Ovary (tissue), 9 donors: ENCODE data around the gene OTOS. TPM values are rescaled to one million over a fixed set of nuclear protein-coding genes. Genes with fewer than 3 reads are reported as not detected.

ENCODE experiments used
- DNase-seq, 5 donors: peaks; one replicate each; pipeline ENCODE4 v3.0.0-alpha.2; 2019 to 2020
- H3K27ac ChIP-seq, 2 donors: fragments of 200-600 bp; one replicate each; pipeline versions ENCODE4 v1.5.1 to v1.8.0; 2019 to 2022
- H3K27me3 ChIP-seq: fragments of 200-600 bp; one replicate; pipeline ENCODE4 v1.8.0; 2022
- H3K36me3 ChIP-seq: fragments of 200-600 bp; sonication (generic); one replicate; pipeline ENCODE4 v1.5.1; 2019
- H3K4me1 ChIP-seq: one replicate; pipeline ENCODE4 v1.8.1; 2013; ENCODE audit warnings: mild to moderate bottlenecking, moderate library complexity; ENCODE audit not compliant: insufficient read depth
- H3K4me3 ChIP-seq: fragments of 200-600 bp; sonication (generic); one replicate; pipeline ENCODE4 v1.5.1; 2017
- H3K9me3 ChIP-seq, 2 donors: fragments of 200-600 bp in 1 of 2; sonication (generic) in 1 of 2; one replicate each; pipeline versions ENCODE4 v1.5.1 to v1.8.1; 2013 to 2019; ENCODE audit warnings: mild to moderate bottlenecking in 1 of 2, moderate library complexity in 1 of 2
- EP300 ChIP-seq: sonication (generic); formaldehyde crosslinking; IDR thresholded peaks from one replicate; pipeline ENCODE4 v1.6.1; 2017; ENCODE audit warnings: antibody characterized with exemption
- POLR2A ChIP-seq: fragments of 450-650 bp; IDR thresholded peaks from one replicate; pipeline ENCODE4 v1.6.1; 2017; ENCODE audit warnings: antibody characterized with exemption, mild to moderate bottlenecking, moderate library complexity
- WGBS, 3 donors: extraction: QIAGEN DNeasy Blood & Tissue Kit in 1 of 3; methylation state at CpG; one replicate each; pipeline versions ENCODE4 v1.1.5 to v1.1.7; 2013 to 2017; 5-methylcytosine and 5-hydroxymethylcytosine counted together
- intact Hi-C, 4 donors: fragments of 100-400 bp; cut with DNase I; formaldehyde crosslinking; loops; one replicate each; pipeline versions ENCODE4 v1.11.0 to v1.15.1; 2022 to 2023
- polyA plus RNA-seq, 2 donors: library from polyadenylated mRNA; stranded (reverse); fragments of 200-250 nt in 1 of 2; fragments of 350-450 nt in 1 of 2; fragmentation: Illumina TruSeq in 1 of 2; extraction: RNeasy Lipid Tissue Mini Kit (QIAGEN cat#74804) in 1 of 2; gene quantifications; one replicate each; pipeline ENCODE4 v1.2.3, GENCODE V29; 2013 to 2014
- total RNA-seq, 7 donors: library from RNA; depleted of rRNA in 2 of 7; stranded (reverse); fragments of >200 nt in 2 of 7; fragmentation: NEBNext Ultra II Directional in 3 of 7; extraction: Animal tissue kit (Norgen Biotek cat#: 25700) in 3 of 7; gene quantifications; one replicate each; pipeline versions ENCODE4 v1.1.0 to v1.2.4, GENCODE V29; 2016 to 2023
- TF ChIP-seq, protein P1 (sequence below), 3 donors: fragments of 450-650 bp in 2 of 3; fragments of 200-600 bp in 1 of 3; IDR thresholded peaks; one replicate each; pipeline versions ENCODE4 v1.5.1 to v1.8.0; 2016 to 2022; ENCODE audit warnings: antibody characterized with exemption in 3 of 3, mild to moderate bottlenecking in 1 of 3
- donor health status: DM: no; HTN: no; CAD: no; lungs with moderate emphysema.
- donor health status: DM: no; HTN: no; CAD: no.
- donor health status: Bipolar disorder and iron deficiency.
- donor health status: DM: yes; HTN: yes; CAD: no.
- donor health status: DM: no; HTN: no; CAD: no.
- donor health status: DM: yes; HTN: yes; CAD: no.

Gene OTOS
- total and polyA plus RNA-seq, 9 donors = not detected

DNA sequence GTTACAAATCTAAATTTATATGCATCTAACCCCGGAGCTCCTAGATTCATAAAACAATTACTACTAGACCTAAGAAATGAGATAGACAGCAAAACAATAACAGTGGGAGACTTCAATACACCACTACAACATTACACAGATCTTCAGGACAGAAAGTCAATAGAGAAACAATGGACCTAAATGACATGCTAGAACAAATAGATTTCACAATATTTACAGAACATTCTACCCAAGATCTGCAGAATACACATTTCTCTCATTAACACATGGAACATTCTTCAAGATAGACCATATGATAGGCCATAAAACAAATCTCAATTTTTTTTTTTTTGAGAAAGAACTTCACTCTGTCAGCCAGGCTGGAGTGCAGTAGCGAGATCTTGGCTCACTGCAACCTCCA, 42.1 kb downstream of the OTOS start:
- 72 to 76% (median 73%) methylated on average over 2 of the region's 2 CpGs for WGBS, 3 donors
- no peaks in the 10 kb centered on the region for H3K27me3 ChIP-seq
- H3K4me3 ChIP-seq = no peak overlapping the region
- no peaks in the 10 kb centered on the region for H3K36me3 ChIP-seq
- no peak overlapping the region for H3K27ac ChIP-seq
- intact Hi-C loops = no loop called here
- no peak for DNase-seq
- TF ChIP-seq POLR2A = no peak
- TF ChIP-seq, protein P1, sequence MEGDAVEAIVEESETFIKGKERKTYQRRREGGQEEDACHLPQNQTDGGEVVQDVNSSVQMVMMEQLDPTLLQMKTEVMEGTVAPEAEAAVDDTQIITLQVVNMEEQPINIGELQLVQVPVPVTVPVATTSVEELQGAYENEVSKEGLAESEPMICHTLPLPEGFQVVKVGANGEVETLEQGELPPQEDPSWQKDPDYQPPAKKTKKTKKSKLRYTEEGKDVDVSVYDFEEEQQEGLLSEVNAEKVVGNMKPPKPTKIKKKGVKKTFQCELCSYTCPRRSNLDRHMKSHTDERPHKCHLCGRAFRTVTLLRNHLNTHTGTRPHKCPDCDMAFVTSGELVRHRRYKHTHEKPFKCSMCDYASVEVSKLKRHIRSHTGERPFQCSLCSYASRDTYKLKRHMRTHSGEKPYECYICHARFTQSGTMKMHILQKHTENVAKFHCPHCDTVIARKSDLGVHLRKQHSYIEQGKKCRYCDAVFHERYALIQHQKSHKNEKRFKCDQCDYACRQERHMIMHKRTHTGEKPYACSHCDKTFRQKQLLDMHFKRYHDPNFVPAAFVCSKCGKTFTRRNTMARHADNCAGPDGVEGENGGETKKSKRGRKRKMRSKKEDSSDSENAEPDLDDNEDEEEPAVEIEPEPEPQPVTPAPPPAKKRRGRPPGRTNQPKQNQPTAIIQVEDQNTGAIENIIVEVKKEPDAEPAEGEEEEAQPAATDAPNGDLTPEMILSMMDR (IDR thresholded peaks at IDR 0.05) = no peak
- TF ChIP-seq EP300 = no peak
- H3K9me3 ChIP-seq = peaks cover 0 to 6% of the 10 kb centered on the region in 2 donors
- no peaks in the 10 kb centered on the region for H3K4me1 ChIP-seq

DNA sequence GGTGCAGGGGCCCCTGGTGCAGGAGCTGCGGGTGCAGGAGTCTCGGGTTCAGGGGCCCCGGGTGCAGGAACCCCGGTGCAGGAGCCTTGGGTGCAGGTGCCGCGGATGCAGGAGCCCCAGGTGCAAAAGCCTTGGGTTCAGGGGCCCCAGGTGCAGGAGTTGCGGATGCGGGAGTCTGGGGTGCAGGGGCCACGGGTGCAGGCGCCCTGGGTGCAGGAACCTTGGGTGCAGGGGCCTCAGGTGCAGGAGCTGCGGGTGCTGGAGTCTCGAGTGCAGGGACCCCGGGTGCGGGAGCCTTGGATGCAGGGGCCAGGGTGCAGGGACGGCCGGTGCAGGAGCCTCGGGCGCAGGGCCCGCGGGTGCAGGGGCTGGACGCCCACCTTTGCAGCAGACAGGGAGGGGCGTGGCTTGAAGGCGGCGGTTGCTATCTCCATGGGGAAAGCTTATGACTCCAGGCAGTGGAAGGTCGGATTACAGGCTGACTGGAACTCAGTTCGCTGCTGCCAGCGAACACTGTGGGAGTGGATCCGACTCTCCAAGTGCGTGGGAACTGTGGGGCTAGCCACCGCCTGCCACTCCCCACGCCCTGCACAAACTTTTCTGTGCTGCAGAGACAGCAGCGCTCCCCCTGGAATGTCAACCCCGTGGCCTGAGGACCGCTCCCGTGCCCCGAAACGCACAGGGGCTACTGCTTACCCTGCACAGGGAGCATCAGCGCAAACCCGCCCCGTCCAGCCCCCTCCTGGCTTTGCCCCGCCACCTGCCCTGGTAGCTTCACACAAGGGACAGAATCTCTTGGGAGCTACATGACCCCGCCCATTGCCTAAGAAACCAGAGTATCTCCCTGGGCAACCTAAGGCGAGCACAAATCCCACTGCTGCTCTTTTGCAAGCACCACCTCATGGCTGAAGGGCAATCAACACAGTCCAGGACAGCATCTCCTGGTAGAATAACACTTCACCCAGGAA, 44.6 kb downstream of the OTOS start:
- intact Hi-C loops = no loop called here
- TF ChIP-seq EP300 (no peak), POLR2A (no peak)
- TF ChIP-seq, protein P1 (IDR thresholded peaks at IDR 0.05) = no peak
- no peaks in the 10 kb centered on the region for H3K27me3 ChIP-seq
- no peak overlapping the region for H3K27ac ChIP-seq
- no peak for DNase-seq
- H3K4me3 ChIP-seq = no peak overlapping the region
- peaks cover 0 to 6% of the 10 kb centered on the region in 2 donors for H3K9me3 ChIP-seq
- no peaks in the 10 kb centered on the region for H3K36me3 ChIP-seq
- H3K4me1 ChIP-seq = no peaks in the 10 kb centered on the region
- 3 to 6% (median 4%) methylated on average over 42 to 43 of the region's 43 CpGs for WGBS, 3 donors

DNA sequence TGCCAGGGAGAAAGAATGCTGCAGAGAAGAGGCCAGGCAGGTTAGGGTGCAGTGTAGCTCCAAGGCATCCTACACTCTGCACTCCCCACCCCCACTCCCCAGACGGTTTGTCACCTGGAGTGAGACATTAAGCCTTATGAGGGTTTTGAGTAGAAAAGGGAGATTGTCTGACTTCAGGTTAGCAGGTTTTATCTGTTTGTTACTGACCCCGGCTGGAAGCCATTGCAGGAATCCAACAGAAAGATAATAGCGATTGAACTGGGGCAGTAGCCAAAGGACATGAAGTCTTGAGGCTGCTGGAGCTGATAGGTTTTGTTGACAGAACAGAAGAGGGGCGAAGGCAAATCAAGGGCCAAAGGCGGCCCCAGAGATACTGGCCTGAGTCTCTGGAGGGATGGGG, 51.2 kb downstream of the OTOS start:
- Histone ChIP-seq H3K4me3 (no peak overlapping the region), H3K36me3 (no peaks in the 10 kb centered on the region), H3K27ac (no peak overlapping the region), H3K27me3 (no peaks in the 10 kb centered on the region), H3K9me3 (no peaks in the 10 kb centered on the region), H3K4me1 (no peaks in the 10 kb centered on the region)
- WGBS, 3 donors = 53 to 60% (median 59%) methylated on average over 5 of the region's 5 CpGs
- no peak for DNase-seq
- TF ChIP-seq POLR2A (no peak), EP300 (no peak)
- TF ChIP-seq, protein P1 (IDR thresholded peaks at IDR 0.05) = no peak
- intact Hi-C loops = no loop called here

Other genes with a start within 250 kb of the OTOS start
- gene NDUFA10, start 115.3 kb downstream of the OTOS start, total RNA-seq = 100 to 1,000 TPM in 3 of 7 donors, 10 to 100 TPM in 4; 57.2 to 111 (median 97.0) TPM
- 100 to 1,000 TPM in 1 of 2 donors, 10 to 100 TPM in 1; 56.6 to 136 TPM for gene NDUFA10, start 115.3 kb downstream of the OTOS start, polyA plus RNA-seq
- not detected for gene OR6B2, start 110.2 kb downstream of the OTOS start, total RNA-seq
- not detected for gene OR6B2, start 110.2 kb downstream of the OTOS start, polyA plus RNA-seq
- gene OR6B3, start 87.1 kb downstream of the OTOS start, total RNA-seq = not detected
- gene OR6B3, start 87.1 kb downstream of the OTOS start, polyA plus RNA-seq = not detected
- gene COPS9, start 4.4 kb downstream of the OTOS start, total RNA-seq = 100 to 1,000 TPM in 4 of 7 donors, 10 to 100 TPM in 3; 92.1 to 286 (median 101) TPM
- 100 to 1,000 TPM in 1 of 2 donors, 10 to 100 TPM in 1; 42.1 to 236 TPM for gene COPS9, start 4.4 kb downstream of the OTOS start, polyA plus RNA-seq